ENCODE results near the gene VPS13C. TPM values are rescaled to one million over a fixed set of nuclear protein-coding genes. Genes with fewer than 3 reads are reported as not detected.

Gene VPS13C
- 23.1 and 28.0 TPM in 2 replicates for total RNA-seq

DNA sequence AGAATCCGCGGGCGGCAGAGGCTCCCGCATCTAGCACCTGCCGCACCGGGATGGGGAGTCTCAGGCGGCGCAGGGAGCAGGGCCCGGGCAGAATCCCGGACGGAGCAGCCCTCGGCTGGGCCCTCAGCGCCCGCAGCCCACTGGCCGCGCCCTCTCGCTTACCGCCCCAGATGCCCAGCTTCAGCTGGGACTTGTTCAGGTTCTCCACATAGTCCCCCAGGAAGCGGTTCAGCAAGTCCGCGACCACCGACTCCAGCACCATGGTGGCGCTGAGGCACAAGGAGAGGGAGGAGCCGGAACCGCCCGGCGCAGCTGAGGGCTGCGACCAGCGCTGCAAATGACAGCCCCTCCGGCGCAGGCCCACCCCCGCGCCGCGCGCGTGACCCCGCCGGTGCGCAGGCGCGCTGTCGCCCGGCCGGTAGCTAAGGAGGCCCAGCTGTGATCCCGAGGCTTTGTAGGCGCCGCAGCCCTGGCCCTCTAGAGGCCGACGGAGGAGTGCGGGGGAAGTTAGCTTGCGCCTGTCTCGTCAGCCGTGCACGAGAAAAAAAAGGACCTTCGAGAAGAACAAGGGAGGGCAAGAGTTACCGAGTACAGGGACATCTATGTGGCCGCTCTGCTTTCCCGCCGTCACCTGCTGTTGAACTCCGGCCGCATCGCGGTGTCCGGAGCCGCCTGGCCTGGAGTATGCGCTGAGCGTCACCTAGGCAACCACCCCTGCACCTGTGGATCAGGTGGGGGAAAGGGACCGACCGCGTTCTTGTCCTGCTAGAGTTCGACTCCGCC is at the start of gene VPS13C:
VPS13C (minus strand) TSS at position 335 of the 783 bp plus-strand sequence; CDS start at position 262, 73 bp downstream.

DNA sequence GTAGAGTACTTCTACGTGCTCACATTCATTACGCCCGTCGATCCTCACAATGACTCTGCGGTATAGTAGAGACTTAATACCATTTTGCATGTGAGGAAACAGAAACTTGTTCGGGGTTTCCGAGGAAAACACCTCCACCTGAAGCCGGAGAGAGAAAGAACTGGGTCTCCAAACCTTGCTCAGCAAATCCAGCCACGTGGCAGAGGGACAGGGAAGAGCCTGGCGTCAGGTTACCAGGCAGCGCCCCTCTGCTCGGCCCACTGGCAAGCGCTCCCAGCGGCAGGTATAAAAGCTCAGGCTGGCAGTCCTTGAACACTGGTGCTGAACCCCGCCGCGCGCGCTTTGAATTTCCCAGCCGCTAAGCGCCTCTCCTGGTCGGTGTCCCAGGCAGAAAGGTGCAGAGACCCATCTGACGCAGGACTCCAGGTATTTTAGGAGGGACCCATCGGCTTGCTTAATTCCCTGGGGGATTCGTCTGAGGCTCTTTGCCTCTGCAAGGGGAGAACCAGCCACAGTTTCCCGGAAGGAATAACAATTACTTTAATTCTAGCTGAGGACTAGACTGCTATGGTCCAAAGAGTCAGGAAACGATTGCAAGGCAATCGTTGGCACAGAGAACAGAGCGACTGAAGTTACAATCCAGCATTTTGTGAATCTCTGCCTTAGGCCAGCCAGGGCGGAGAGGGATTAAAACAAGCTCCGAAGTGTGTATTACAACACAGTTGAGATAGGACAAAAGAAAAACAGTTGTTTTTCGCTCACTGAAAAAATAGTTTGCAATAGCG is 6.6 kb upstream of the VPS13C start, which contains the start of gene C2CD4A:
C2CD4A (plus strand) TSS at position 315 of the 785 bp plus-strand sequence. CDS start 637 bp downstream, outside the sequence.

Other genes starting within 250 kb of the VPS13C start
- not detected in 2 replicates for gene C2CD4A, start 6.5 kb upstream of the VPS13C start, total RNA-seq
- not detected in 2 replicates for gene C2CD4B, start 104.8 kb upstream of the VPS13C start, total RNA-seq

All from myometrial cell (primary cell).